Esophagus muscularis mucosa (tissue), 3 donors: ENCODE data around the gene TRABD2B.

ENCODE experiments used
- CTCF ChIP-seq, 3 experiments: fragments of 200-600 bp in 2 of 3; fragments of 450-650 bp in 1 of 3; sonication (generic) in 2 of 3; IDR thresholded peaks; one replicate each; pipeline ENCODE4 v1.5.1; 2017 to 2019; ENCODE audit warnings: antibody characterized with exemption in 3 of 3, mild to moderate bottlenecking in 2 of 3, moderate library complexity in 1 of 3
- POLR2A ChIP-seq: fragments of 450-650 bp; IDR thresholded peaks from one replicate; pipeline ENCODE4 v1.6.1; 2017; ENCODE audit warnings: antibody characterized with exemption, moderate library complexity, mild to moderate bottlenecking, low read depth

- TF ChIP-seq CTCF (IDR thresholded peaks at IDR 0.05) (no peak), POLR2A (no peak)
Observed at GRCh38 chr1:47983691-47984090, 13.5 kb downstream of the TRABD2B start.
